IMR-90 (cell line): ENCODE measurements around the gene NRCAM.

ENCODE experiments used
- MAFK ChIP-seq: IDR thresholded peaks from 2 replicates; pipeline ENCODE4 v1.6.1; 2012; ENCODE audit warnings: low read depth, low read length, improper control_type of control experiment
- MXI1 ChIP-seq: IDR thresholded peaks from 2 replicates; pipeline ENCODE4 v1.6.1; 2012; ENCODE audit warnings: low read depth, mild to moderate bottlenecking, low read length, moderate library complexity, borderline replicate concordance
- POLR2A ChIP-seq: IDR thresholded peaks from 2 replicates; pipeline ENCODE4 v1.6.1; 2012; ENCODE audit warnings: mild to moderate bottlenecking, low read depth, low read length
- RAD21 ChIP-seq: IDR thresholded peaks from 2 replicates; pipeline ENCODE4 v1.6.1; 2012; ENCODE audit warnings: low read length, improper control_type of control experiment
- SMC3 ChIP-seq: fragments of 150-350 bp; IDR thresholded peaks from 2 replicates; pipeline ENCODE4 v1.6.1; 2016; ENCODE audit warnings: low read depth, mild to moderate bottlenecking, antibody characterized with exemption, low read length, moderate library complexity
- TF ChIP-seq, protein P1 (sequence below): fragments of 150-350 bp; IDR thresholded peaks from 2 replicates; pipeline ENCODE4 v1.6.1; 2017; ENCODE audit warnings: mild to moderate bottlenecking, antibody characterized with exemption, low read length, low read depth
- TF ChIP-seq, protein P2 (sequence below): conservative IDR thresholded peaks from 2 replicates; pipeline ENCODE4 v1.5.1; 2012; ENCODE audit warnings: mild to moderate bottlenecking, low read depth, low read length, improper control_type of control experiment

DNA sequence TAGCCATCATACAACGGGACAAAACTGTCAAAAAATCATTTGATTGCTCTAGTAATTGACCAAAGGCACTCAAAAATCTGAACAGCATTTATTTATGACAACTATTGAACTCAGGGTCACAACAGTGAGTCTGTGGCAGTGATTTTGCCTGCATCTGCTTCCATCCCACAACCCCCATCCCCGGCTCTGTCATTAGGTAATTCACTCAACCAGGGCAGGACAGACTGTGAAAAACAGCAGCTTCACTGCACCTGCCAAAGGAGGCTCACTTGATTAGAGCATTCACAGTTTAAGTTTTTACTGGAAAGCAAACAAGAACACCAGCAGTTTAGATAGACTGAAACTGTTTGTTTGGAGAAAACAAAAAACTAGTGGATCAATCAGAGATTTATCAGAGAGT is 22.2 kb downstream of the NRCAM start:
- no peak for TF ChIP-seq POLR2A
- TF ChIP-seq, protein P1, sequence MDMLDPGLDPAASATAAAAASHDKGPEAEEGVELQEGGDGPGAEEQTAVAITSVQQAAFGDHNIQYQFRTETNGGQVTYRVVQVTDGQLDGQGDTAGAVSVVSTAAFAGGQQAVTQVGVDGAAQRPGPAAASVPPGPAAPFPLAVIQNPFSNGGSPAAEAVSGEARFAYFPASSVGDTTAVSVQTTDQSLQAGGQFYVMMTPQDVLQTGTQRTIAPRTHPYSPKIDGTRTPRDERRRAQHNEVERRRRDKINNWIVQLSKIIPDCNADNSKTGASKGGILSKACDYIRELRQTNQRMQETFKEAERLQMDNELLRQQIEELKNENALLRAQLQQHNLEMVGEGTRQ, result no peak
- TF ChIP-seq MAFK, result no peak
- TF ChIP-seq, protein P2, sequence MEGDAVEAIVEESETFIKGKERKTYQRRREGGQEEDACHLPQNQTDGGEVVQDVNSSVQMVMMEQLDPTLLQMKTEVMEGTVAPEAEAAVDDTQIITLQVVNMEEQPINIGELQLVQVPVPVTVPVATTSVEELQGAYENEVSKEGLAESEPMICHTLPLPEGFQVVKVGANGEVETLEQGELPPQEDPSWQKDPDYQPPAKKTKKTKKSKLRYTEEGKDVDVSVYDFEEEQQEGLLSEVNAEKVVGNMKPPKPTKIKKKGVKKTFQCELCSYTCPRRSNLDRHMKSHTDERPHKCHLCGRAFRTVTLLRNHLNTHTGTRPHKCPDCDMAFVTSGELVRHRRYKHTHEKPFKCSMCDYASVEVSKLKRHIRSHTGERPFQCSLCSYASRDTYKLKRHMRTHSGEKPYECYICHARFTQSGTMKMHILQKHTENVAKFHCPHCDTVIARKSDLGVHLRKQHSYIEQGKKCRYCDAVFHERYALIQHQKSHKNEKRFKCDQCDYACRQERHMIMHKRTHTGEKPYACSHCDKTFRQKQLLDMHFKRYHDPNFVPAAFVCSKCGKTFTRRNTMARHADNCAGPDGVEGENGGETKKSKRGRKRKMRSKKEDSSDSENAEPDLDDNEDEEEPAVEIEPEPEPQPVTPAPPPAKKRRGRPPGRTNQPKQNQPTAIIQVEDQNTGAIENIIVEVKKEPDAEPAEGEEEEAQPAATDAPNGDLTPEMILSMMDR, result no peak
- TF ChIP-seq MXI1, result no peak
- no peak for TF ChIP-seq RAD21
- no peak for TF ChIP-seq SMC3
